CD4-positive, alpha-beta T cell treated with Interleukin-17A for 4 hours (primary cell): ENCODE results near the gene PRKCE.
"Not testable (repeated sequence)": the region's sequence is repeated elsewhere in the genome, so short reads cannot be mapped to it uniquely, and the experiment has no call there.

Experiments used
- DNase-seq: peaks from one replicate; pipeline ENCODE4 v3.0.0-alpha.2; 2020; ENCODE audit warnings: mixed read lengths

PRKCE gene

GRCh38 chr2:45670646-45671045 is 19.2 kb downstream of the PRKCE start:
- no peak for DNase-seq

- DNase-seq = no peak
Observed at GRCh38 chr2:45672138-45672537, 20.7 kb downstream of the PRKCE start.

DNA sequence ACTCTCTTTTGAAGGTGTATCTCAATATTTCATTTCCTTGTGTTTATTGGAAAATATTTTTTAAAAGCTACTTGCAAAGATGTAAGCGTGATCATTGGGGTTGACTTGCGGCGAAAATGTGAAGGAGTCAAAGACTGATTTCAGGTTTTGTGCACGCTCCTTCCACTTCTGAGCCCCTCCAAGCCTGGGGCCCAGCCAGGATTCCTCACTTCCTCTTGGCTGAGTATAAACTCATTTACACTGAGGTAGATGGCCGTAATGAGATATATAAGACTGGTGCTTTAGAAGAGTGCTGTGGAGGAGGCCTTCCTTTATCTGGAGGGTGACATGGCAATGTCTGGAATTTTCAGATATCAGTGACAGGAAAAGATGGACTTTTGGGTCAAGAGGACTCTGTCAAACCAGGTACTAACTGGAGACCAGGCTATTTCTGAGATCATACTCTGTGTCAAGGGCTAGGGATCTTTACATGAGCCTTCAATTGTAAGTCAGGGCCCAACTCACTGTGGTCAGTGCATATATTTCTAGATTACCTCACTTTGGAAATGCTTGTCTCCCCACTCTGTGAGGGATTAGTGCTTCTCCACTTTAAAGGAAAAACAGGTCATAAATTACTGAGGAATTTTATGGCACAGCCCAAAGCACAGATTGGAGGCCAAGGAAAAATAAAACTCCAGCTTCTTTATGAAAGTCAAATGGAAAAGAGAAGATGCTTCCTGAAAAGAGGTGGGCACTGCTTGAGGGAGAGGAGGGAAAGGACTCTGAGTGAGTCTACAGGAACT is 22.8 kb downstream of the PRKCE start:
- no peak for DNase-seq

DNA sequence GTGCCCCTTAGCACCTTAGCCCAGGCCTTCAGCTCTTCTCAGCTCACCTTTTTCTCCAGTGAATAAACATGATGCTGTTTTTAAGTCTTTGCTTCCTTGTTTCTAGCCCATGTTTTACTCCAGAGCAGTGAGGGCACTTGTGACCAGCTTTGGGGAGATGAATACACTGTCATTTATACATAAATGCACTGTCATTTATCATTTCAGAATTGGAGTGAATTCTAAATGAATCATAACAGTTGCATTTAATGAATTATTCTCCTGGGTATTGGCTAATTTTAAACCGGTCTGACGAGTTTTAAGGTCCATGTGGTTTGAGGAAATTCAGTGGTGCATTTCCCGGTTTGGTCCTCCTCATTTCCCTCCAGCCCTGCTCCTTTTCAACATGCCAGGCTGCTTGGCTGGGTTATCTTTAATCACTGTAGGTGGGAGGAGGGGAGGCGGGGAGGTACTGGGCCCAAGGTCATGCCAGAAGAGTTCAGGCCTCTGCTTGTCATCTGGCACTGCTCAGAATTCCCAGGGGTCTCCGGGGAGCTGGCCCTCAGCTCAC is 23.9 kb downstream of the PRKCE start:
- DNase-seq = no peak

- no peak for DNase-seq
Observed at GRCh38 chr2:45676088-45676487, 24.6 kb downstream of the PRKCE start.

- no peak for DNase-seq
Observed at GRCh38 chr2:45678791-45679348, 27.4 kb downstream of the PRKCE start.

- no peak for DNase-seq
Observed at GRCh38 chr2:45680351-45680967, 29.0 kb downstream of the PRKCE start.

DNA sequence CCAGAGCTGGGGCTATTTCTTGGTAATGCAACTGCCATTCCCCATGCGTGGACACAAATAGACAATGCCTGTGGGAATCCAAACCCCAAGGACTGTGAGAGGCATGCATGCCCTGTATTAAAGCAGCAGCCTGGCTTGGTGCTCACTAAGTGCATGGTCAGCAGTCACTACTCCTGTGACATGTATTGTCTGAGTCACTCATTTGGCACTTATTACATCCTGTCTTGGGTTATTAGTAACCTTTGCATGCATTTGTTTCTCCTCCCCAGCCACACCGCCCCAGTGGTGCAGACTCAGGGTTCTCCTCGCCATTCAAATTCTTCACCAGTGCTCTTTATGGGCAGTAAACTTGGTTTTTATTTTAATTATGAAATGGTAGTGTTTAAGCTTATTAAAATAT is 30.2 kb downstream of the PRKCE start:
- DNase-seq = no peak

GRCh38 chr2:45683292-45683691 is 31.8 kb downstream of the PRKCE start:
- DNase-seq = no peak

DNA sequence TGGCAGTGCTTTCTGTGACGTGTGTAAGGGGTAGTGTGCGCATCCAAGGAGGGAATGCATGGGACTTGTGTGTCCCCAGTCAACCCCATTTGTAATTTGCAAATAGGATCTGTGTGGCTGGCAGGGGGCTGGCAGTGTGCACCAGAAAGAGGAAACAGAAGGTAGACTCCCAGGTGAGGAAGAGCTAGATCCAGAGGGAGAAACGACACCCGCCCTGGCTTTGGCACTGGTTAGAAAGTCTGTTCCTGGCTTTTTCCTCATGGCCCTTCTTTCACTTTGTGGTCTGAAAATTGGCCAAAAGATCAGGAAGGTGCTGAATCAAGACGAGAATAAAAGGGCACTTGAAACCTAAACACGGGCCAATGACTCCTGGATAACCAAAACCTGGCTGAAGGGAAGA is 33.3 kb downstream of the PRKCE start:
- DNase-seq = no peak

GRCh38 chr2:45685260-45685659 is 33.8 kb downstream of the PRKCE start:
- DNase-seq = no peak

DNA sequence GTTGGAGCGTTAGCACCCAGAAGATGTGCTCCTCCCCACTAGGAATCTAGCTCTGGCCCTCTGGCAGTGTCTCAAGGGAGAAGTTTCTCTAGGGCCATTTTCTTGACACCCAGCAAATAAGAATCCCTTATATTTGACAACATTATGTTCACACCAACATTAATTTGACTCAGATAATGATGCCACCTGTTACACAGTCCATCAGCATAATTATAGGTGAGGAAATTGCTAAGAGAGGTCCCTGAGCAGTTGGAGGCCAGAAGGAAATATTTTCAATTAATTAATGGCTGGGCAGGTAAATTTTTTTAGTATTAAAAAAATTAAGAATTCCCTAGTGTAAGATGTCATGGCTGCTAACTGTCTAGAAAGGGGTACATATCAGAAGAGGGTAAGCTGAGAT is 36.5 kb downstream of the PRKCE start:
- DNase-seq = no peak

GRCh38 chr2:45688479-45689298 is 37.2 kb downstream of the PRKCE start:
- no peak for DNase-seq

DNA sequence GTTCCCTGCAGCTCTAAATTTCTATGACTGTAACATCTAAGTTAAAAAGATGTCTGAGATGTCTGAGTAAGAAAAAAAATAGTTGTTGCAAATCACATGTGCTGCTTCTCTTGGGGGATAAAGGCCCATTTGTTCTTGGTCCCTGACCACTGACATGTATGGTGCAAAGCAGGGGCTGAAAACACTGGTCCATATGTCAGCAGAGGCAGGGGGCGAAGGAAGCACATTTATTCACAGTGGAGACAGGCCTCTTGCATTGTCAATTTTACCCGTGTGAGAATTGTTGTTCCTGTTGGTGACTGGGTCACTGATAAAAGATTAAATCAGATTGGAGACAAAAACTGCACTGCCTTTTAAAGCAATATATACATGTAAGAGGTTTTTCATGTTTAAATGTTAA is 38.8 kb downstream of the PRKCE start:
- DNase-seq = no peak

GRCh38 chr2:45691171-45691999 is 39.9 kb downstream of the PRKCE start:
- no peak for DNase-seq

- DNase-seq = no peak
Observed at GRCh38 chr2:45692566-45692965, 41.1 kb downstream of the PRKCE start.

DNA sequence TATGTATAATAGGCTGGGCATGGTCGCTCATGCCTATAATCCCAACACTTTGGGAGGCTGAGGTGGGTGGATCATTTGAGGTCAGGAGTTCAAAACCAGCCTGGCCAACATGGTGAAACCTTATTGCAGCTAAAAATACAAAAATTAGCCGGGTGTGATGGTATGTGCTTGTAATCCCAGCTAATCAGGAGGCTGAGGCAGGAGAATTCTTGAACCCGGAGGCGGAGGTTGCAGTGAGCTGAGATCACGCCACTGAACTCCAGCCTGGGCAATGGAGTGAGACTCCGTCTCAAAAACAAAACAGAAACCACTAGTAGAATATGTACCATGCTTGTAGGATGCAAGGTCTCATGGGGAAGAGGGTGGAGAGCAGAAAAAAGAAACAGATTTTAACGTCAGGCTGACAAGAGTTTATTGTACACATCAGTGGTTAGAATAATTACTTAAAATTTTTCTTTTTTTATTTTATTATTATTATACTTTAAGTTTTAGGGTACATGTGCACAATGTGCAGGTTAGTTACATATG is 44.1 kb downstream of the PRKCE start:
- DNase-seq = not testable (repeated sequence)

GRCh38 chr2:45696708-45697107 is 45.2 kb downstream of the PRKCE start:
- DNase-seq = no peak

- DNase-seq = no peak
Observed at GRCh38 chr2:45697190-45697589, 45.7 kb downstream of the PRKCE start.

DNA sequence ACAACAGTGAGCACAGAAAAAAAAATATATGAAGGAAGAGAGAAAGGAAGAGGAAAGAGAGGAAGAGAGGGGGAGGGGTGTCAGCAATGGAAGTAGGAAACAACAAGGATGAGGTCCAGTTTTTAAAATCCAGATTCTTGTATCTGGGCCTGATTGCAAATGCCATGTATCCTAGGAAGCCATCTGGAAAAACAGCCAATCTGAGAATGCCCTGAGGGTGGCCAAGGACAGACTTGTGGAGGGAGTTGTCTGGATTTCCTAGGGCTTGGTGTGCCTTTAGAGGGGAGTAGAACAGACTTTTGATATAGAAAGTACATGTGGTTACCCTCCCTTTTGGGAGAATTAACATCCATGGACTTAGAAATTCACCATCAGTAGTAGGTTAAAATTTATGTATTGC is 47.1 kb downstream of the PRKCE start:
- no peak for DNase-seq

DNA sequence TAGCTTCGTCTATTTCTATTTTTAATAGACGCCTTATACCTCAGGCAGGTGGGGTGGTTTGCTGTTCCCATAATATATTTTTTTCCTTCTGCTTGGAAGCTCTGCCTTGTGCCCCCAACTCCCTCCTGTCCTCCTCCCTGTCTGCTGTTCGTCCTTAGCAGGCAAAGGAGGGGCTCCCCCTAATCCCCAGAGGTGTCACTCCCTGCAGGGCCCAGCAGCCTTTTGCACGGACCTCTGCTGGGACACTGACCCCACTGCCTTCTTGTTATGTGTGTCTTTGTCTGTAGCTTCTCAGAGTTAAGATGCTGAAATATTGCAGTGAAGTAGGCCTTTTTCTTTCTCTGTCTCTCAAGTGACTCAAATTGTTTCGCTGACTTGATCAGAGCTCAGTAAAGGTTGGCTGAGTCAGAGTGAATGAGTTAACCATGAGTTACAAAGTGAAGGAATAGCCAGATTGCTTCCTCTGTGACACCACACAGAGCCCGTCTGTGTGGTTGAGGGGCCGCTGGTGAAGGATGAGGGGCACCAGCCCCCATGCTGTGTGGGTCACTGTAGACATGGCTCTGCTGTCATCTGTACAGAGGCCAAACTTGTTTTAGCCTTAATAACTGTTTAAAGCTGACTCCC is 47.7 kb downstream of the PRKCE start:
- DNase-seq = no peak
